HEK293 (cell line): ENCODE data around the gene TRAPPC5.

Experiments
- CTCF ChIA-PET: fragments of 350-600 bp; formaldehyde crosslinking; extraction: SDS; loops from one replicate; lab custom pipeline; 2021; ENCODE audit warnings: antibody characterized with exemption; lab: Yijun Ruan, JAX
- POLR2A ChIA-PET: fragments of 300-600 bp; formaldehyde crosslinking; extraction: SDS; loops from one replicate; lab custom pipeline; 2020; ENCODE audit warnings: antibody characterized with exemption, inconsistent platforms; lab: Yijun Ruan, JAX
- H3K27ac ChIP-seq: fragments of 200-500 bp; sonication (Bioruptor generic); 2 replicates; pipeline ENCODE4 v1.5.1; 2014; ENCODE audit warnings: low read depth, low read length, control low read depth, inconsistent platforms; ENCODE audit errors: extremely low read depth
- H3K36me3 ChIP-seq, 2 experiments: fragments of 200-500 bp in 1 of 2; sonication (Bioruptor generic) in 1 of 2; 1 replicate in 1 of 2; 2 replicates in 1 of 2; pipeline ENCODE4 v1.5.1; 2014 to 2017; ENCODE audit warnings: inconsistent platforms in 2 of 2, low read length in 2 of 2; ENCODE audit not compliant: control insufficient read depth in 2 of 2, insufficient read depth in 1 of 2
- H3K4me1 ChIP-seq: fragments of 200-500 bp; sonication (Bioruptor generic); 2 replicates; pipeline ENCODE4 v1.5.1; 2014; ENCODE audit warnings: mild to moderate bottlenecking, low read length, inconsistent platforms; ENCODE audit not compliant: control insufficient read depth, insufficient read depth
- H3K4me3 ChIP-seq: 2 replicates; pipeline ENCODE4 v1.5.1; 2011; ENCODE audit warnings: low read depth, mild to moderate bottlenecking, control low read depth, low read length, moderate library complexity
- H3K9me3 ChIP-seq: fragments of 200-500 bp; sonication (Bioruptor generic); 2 replicates; pipeline ENCODE4 v1.5.1; 2014; ENCODE audit warnings: low read depth, low read length, inconsistent platforms; ENCODE audit not compliant: control insufficient read depth, insufficient read depth
- BCL11B ChIP-seq: fragments of 450-650 bp; formaldehyde crosslinking; IDR thresholded peaks from 2 replicates; pipeline ENCODE4 v1.5.1; 2016; ENCODE audit warnings: low read depth, missing biosample characterization, missing genetic modification characterization
- FEZF1 ChIP-seq: fragments of 450-650 bp; formaldehyde crosslinking; IDR thresholded peaks from 2 replicates; pipeline ENCODE4 v1.5.1; 2016; ENCODE audit warnings: missing biosample characterization, missing genetic modification characterization
- KLF1 ChIP-seq: fragments of 450-650 bp; formaldehyde crosslinking; IDR thresholded peaks from 2 replicates; pipeline ENCODE4 v1.5.1; 2016; ENCODE audit warnings: missing biosample characterization, missing genetic modification characterization
- SETDB1 ChIP-seq: IDR thresholded peaks from one replicate; pipeline ENCODE4 v1.6.1; 2017; ENCODE audit warnings: mild to moderate bottlenecking, low read length, moderate library complexity, mixed read lengths; ENCODE audit not compliant: insufficient read length
- SP2 ChIP-seq: fragments of 450-650 bp; formaldehyde crosslinking; IDR thresholded peaks from 2 replicates; pipeline ENCODE4 v1.5.1; 2016; ENCODE audit warnings: missing biosample characterization, missing genetic modification characterization
- SP3 ChIP-seq: fragments of 450-650 bp; formaldehyde crosslinking; IDR thresholded peaks from 2 replicates; pipeline ENCODE4 v1.5.1; 2016; ENCODE audit warnings: missing biosample characterization, missing genetic modification characterization
- ZBTB20 ChIP-seq: fragments of 450-650 bp; formaldehyde crosslinking; IDR thresholded peaks from 2 replicates; pipeline ENCODE4 v1.5.1; 2016; ENCODE audit warnings: missing biosample characterization, missing genetic modification characterization
- ZNF155 ChIP-seq: fragments of 450-650 bp; formaldehyde crosslinking; IDR thresholded peaks from 2 replicates; pipeline ENCODE4 v1.5.1; 2016; ENCODE audit warnings: missing biosample characterization, missing genetic modification characterization
- ZNF16 ChIP-seq: fragments of 450-650 bp; formaldehyde crosslinking; IDR thresholded peaks from 2 replicates; pipeline ENCODE4 v1.5.1; 2016; ENCODE audit warnings: low read depth, missing biosample characterization, missing genetic modification characterization
- ZNF24 ChIP-seq: fragments of 450-650 bp; formaldehyde crosslinking; IDR thresholded peaks from 2 replicates; pipeline ENCODE4 v1.5.1; 2016; ENCODE audit warnings: missing biosample characterization, missing genetic modification characterization
- ZNF292 ChIP-seq: fragments of 450-650 bp; formaldehyde crosslinking; IDR thresholded peaks from 2 replicates; pipeline ENCODE4 v1.5.1; 2016; ENCODE audit warnings: low read depth, missing biosample characterization, missing genetic modification characterization, borderline replicate concordance
- ZNF335 ChIP-seq: fragments of 450-650 bp; formaldehyde crosslinking; conservative IDR thresholded peaks from 2 replicates; pipeline ENCODE4 v1.5.1; 2016; ENCODE audit warnings: missing biosample characterization, missing genetic modification characterization
- ZNF350 ChIP-seq: fragments of 450-650 bp; formaldehyde crosslinking; IDR thresholded peaks from 2 replicates; pipeline ENCODE4 v1.5.0; 2017; ENCODE audit warnings: missing biosample characterization, mild to moderate bottlenecking, missing genetic modification characterization
- ZNF366 ChIP-seq: fragments of 450-650 bp; formaldehyde crosslinking; conservative IDR thresholded peaks from 2 replicates; pipeline ENCODE4 v1.5.1; 2016; ENCODE audit warnings: missing biosample characterization, missing genetic modification characterization
- ZNF610 ChIP-seq: fragments of 450-650 bp; formaldehyde crosslinking; IDR thresholded peaks from 2 replicates; pipeline ENCODE4 v1.5.1; 2016; ENCODE audit warnings: missing biosample characterization, missing genetic modification characterization, borderline replicate concordance
- ZNF621 ChIP-seq: fragments of 450-650 bp; formaldehyde crosslinking; IDR thresholded peaks from 2 replicates; pipeline ENCODE4 v1.5.1; 2017; ENCODE audit warnings: missing biosample characterization, missing genetic modification characterization
- TF ChIP-seq, protein P1 (sequence below): fragments of 450-650 bp; formaldehyde crosslinking; IDR thresholded peaks from 2 replicates; pipeline ENCODE4; 2016; ENCODE audit warnings: missing biosample characterization, missing genetic modification characterization
- TF ChIP-seq, protein P2 (sequence below): fragments of 450-650 bp; formaldehyde crosslinking; IDR thresholded peaks from 2 replicates; pipeline ENCODE4 v1.5.1; 2017; ENCODE audit warnings: missing biosample characterization, missing genetic modification characterization
- TF ChIP-seq, protein P3 (sequence below): fragments of 450-650 bp; formaldehyde crosslinking; optimal IDR thresholded peaks from 2 replicates; pipeline ENCODE3; 2016; ENCODE audit warnings: missing biosample characterization, mild to moderate bottlenecking, missing genetic modification characterization

The TRAPPC5 gene

DNA sequence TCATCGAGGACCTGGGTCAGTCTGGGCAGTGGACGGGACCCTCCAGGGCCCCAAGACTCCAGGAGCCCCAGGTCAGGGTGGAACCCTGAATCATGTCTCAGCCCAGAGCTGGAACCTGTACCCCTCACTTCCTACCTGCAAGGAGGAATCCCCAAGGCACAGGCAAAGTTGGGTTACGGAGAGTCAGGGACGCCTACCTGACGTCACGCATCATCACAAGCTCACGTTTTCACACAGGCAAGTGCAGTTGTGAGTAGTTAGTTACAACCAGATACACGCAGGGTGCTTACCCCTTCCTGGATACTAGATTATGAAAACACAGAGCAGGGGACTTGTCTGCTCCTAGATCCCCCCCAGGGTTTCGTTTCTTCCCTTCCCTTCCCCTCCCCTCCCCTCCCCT lies 9.8 kb upstream of the TRAPPC5 start (continued):
- TF ChIP-seq, protein P1, sequence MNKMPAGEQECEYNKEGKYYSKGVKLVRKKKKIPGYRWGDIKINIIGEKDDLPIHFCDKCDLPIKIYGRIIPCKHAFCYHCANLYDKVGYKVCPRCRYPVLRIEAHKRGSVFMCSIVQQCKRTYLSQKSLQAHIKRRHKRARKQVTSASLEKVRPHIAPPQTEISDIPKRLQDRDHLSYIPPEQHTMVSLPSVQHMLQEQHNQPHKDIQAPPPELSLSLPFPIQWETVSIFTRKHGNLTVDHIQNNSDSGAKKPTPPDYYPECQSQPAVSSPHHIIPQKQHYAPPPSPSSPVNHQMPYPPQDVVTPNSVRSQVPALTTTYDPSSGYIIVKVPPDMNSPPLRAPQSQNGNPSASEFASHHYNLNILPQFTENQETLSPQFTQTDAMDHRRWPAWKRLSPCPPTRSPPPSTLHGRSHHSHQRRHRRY (tag by site-specific recombination), result no peak
- TF ChIP-seq ZNF16 (tag by site-specific recombination), result no peak
- TF ChIP-seq, all 188 proteins: peak for 0

DNA sequence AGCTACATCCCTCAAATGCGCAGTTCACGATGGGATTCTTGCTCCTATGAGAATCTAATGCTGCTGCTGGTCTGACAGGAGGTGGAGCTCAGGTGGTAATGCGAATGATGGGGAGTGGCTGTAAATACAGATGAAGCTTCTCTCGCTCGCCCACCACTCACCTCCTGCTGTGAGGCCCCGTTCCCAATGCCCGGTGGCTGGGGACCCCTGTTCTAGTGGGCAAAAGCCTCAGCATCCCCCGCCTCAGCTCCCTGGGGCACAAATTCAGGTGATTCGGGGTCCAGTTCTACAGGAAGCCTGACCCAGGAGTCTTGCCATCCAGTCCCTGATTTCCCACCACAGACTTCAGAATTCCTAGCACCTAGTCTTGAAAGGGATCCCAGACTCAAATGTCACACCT lies 8.1 kb upstream of the TRAPPC5 start:
- POLR2A ChIA-PET, result interaction anchor here (1.2 kb wide), 1 partner anchor 8 kb away, joined by 3 read pairs; the partner anchor contains the start of gene TRAPPC5
- Histone ChIP-seq H3K4me3 (no peak overlapping the region), H3K36me3 (no peaks in the 10 kb centered on the region), H3K4me1 (no peaks in the 10 kb centered on the region)
- CTCF ChIA-PET, result interaction anchor here (1.0 kb wide), 1 partner anchor 809 kb away, joined by 3 read pairs; no protein-coding TSS in a partner anchor
- no peak for TF ChIP-seq KLF1 (tag by site-specific recombination)
- TF ChIP-seq, protein P2, sequence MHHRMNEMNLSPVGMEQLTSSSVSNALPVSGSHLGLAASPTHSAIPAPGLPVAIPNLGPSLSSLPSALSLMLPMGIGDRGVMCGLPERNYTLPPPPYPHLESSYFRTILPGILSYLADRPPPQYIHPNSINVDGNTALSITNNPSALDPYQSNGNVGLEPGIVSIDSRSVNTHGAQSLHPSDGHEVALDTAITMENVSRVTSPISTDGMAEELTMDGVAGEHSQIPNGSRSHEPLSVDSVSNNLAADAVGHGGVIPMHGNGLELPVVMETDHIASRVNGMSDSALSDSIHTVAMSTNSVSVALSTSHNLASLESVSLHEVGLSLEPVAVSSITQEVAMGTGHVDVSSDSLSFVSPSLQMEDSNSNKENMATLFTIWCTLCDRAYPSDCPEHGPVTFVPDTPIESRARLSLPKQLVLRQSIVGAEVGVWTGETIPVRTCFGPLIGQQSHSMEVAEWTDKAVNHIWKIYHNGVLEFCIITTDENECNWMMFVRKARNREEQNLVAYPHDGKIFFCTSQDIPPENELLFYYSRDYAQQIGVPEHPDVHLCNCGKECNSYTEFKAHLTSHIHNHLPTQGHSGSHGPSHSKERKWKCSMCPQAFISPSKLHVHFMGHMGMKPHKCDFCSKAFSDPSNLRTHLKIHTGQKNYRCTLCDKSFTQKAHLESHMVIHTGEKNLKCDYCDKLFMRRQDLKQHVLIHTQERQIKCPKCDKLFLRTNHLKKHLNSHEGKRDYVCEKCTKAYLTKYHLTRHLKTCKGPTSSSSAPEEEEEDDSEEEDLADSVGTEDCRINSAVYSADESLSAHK (tag by site-specific recombination), result no peak
- TF ChIP-seq ZNF610 (tag by site-specific recombination), result peak; percentile 84; the same call in 1 of the 2 replicates
- TF ChIP-seq ZNF292, result no peak
- TF ChIP-seq, protein P3, sequence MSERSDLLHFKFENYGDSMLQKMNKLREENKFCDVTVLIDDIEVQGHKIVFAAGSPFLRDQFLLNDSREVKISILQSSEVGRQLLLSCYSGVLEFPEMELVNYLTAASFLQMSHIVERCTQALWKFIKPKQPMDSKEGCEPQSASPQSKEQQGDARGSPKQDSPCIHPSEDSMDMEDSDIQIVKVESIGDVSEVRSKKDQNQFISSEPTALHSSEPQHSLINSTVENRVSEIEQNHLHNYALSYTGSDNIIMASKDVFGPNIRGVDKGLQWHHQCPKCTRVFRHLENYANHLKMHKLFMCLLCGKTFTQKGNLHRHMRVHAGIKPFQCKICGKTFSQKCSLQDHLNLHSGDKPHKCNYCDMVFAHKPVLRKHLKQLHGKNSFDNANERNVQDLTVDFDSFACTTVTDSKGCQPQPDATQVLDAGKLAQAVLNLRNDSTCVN (tag by site-specific recombination), result no peak
- TF ChIP-seq, all 188 proteins: peak for 1
- Histone ChIP-seq H3K9me3 (no peaks in the 10 kb centered on the region), H3K27ac (no peak overlapping the region)

DNA sequence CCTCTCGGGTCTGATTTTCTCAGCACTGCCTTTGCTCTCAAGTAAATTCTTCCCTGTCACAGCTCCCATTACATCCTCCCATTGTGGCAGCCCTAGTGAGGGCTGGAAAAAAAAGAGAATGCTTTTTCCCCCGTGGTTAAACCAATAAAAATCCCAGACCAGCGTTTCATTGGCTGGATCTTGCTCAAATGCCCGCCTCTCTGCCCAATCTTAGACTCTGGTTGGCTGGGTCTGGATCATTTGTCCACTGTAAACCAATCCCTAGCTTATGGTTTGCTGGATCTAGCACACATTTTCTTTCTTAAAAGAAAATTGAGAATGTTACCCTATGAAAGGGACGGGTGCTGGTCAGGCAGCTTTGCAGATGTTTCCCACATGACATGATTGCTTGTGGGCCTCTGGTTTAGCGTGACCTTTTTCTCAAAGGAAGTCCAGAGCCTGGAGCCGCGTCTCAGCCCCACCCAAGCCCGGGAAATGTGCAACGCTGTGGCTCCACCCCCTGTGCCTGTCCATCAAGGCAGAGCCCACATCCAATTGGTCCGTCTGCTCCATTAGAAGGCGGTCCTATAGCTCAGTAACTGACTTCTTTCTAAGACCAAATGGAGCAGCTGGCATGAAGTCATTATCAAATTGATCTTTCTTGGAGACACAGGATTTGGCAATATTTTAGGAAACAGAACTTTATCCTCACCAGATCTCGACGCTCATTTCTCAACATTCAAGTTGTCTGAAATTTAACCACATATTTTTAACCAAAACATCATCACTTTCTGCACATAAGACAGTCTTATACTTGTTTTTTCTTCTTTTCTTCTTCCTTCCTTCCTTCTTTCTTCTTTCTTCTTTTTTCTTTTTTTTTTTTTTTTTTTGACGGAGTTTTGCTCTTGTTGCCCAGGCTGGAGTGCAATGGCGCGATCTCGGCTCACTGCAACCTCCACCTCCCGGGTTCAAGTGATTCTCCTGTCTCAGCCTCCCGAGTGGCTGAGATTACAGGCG lies 6.3 kb upstream of the TRAPPC5 start:
- Histone ChIP-seq H3K9me3 (no peaks in the 10 kb centered on the region), H3K4me1 (no peaks in the 10 kb centered on the region), H3K36me3 (no peaks in the 10 kb centered on the region), H3K4me3 (no peak overlapping the region), H3K27ac (no peak overlapping the region)
- ChIA-PET POLR2A (interaction anchor here (0.7 kb wide), 2 partner anchors 41 to 566 kb away, joined by 4 to 6 read pairs; partner anchors contain the start of gene PCP2), CTCF (interaction anchor here (1.5 to 1.7 kb wide), 2 partner anchors 23 to 106 kb away, joined by 5 to 6 read pairs; no protein-coding TSS in a partner anchor)
- TF ChIP-seq BCL11B (tag by site-specific recombination), result no peak
- TF ChIP-seq FEZF1 (tag by site-specific recombination), result peak; percentile 59
- TF ChIP-seq ZNF24 (tag by site-specific recombination), result no peak
- TF ChIP-seq ZNF621, result peak; percentile 75; the same call in 1 of the 2 replicates
- 0 out of 2 replicates have a peak, but pooled peaks have one; percentile 19 for TF ChIP-seq ZNF335 (tag by site-specific recombination)
- TF ChIP-seq ZNF155 (tag by site-specific recombination), result no peak
- TF ChIP-seq ZNF366 (tag by site-specific recombination), result peak; percentile 64
- TF ChIP-seq SP3, result peak; percentile 50
- peak; percentile 67 for TF ChIP-seq SP2
- peak; percentile 88 for TF ChIP-seq ZNF350
- peak; percentile 67 for TF ChIP-seq SETDB1
- peak; percentile 54; the same call in 1 of the 2 replicates for TF ChIP-seq ZBTB20 (tag by site-specific recombination)
